ENCODE results near the gene VGF.

- TF ChIP-seq TARDBP (IDR thresholded peaks at IDR 0.05) (no peak), FOXM1 (IDR thresholded peaks at IDR 0.05; ENCODE audit: borderline replicate concordance) (no peak)
Observed at GRCh38 chr7:101207459-101207858, 42.1 kb upstream of the VGF start.

Measured in HEK293T (cell line).